GM12892 (cell line): ENCODE measurements around the gene KRTAP5-2.

ENCODE experiments used
- DNase-seq: peaks from one replicate; pipeline ENCODE4 v3.0.0; 2011; ENCODE audit not compliant: insufficient read length
- FAIRE-seq: peaks from 2 replicates; lab custom pipeline; 2011; peaks lifted over from hg19 to GRCh38; lab: Jason Lieb, UNC
- POLR2A ChIP-seq: IDR thresholded peaks from 2 replicates; pipeline ENCODE4 v1.6.1; 2011; ENCODE audit warnings: low read depth, low read length, control low read depth
- POLR2AphosphoS5 ChIP-seq: IDR thresholded peaks from 2 replicates; pipeline ENCODE4 v1.6.1; 2011; ENCODE audit warnings: low read depth, low read length, control low read depth
- TAF1 ChIP-seq: IDR thresholded peaks from 2 replicates; pipeline ENCODE4 v1.6.1; 2011; ENCODE audit warnings: low read depth, mild to moderate bottlenecking, control low read depth, low read length, borderline replicate concordance

KRTAP5-2 gene

DNA sequence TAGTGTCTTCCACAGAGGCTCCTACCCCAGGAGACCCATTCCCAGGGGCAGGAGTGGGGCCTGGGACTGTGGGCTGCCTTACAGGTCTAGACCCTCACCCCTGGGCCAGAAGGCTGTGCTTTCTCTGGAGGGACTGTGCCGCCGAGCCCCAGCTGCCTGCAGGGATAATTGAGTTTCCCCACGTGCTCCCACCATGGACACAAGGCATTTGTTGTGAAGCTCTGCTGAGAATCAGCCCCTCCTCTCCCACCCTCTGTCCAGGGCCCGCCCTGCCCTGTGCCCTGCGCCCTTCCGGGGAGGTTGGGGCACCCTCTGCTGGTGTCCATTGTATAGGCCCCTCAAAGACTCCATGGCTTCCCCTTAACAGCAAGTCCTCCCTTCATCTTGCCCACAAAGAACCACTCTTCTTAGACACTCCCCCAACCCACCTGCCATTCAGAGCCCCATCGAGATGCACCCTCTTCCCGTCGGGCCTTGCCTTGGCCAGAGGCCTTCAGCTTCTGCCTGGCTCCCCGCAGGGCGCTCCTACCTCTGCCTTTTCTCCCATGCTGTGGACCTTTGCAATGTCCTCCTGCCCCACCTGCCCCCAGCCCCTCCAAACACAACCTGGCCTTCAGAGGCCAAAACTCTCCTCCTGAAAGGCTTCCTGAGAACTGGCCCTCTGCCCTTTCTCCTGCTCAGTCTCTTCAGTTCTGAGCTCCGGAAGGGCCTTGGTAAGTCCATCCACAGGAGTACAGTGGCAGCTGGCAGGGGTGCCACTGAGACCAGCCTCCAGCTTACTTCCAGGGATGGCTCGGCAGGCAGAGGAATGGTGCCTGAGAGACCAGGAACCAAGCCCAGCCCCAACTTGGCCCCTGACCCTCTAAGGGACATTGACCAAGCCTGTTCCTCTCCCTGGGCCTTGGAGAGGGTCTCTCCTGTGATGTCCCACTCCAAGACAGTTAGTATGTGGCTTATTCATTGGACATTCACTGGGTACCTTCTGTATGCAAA is 48.5 kb downstream of the KRTAP5-2 start:
- TF ChIP-seq POLR2AphosphoS5 (no peak), TAF1 (no peak), POLR2A (no peak)
- DNase-seq (no peak), FAIRE-seq (no peak)

DNA sequence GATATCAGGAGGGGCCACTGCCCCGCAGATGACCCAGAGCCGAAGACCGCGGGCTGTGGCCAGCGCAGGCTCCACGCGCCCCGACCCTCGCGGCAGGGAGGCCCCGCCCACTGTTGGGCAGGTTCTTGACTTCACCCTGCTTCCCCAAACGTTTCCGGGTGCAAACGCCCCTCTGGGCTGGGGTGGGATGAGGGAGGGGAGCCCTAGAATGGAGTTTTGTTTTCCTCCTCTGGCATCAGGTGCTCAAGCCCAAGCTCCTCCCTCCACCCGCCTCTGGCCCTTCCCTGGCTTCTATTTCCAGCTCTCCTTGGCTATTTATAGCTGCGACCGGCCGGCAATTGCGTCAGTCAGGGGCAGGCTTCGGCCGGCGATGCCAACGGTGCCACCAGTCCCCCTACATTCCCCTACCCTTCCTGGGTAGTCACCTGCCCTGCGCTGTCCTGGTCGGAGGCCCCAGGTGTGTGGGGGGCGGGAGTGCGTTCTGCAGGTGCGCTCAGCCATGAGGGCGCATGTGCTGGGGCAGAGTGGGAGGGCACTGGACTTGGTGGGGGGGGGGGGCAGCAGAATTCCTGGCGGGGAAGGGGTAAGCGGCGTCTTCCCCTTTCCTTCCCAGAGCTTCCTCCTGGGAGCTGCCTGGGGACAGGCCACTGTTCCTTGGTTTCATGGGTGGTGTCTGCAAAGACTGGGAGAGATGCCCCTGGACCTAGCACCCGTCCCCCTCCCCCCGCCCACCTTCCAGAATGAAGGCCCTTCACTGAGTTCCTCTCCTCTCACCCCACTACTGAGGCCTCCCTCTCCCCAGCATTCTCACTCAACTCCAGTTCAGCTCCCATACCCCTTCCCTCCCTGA is 49.6 kb downstream of the KRTAP5-2 start:
- FAIRE-seq, result no peak
- TF ChIP-seq POLR2A (no peak), POLR2AphosphoS5 (no peak), TAF1 (no peak)
- no peak for DNase-seq

DNA sequence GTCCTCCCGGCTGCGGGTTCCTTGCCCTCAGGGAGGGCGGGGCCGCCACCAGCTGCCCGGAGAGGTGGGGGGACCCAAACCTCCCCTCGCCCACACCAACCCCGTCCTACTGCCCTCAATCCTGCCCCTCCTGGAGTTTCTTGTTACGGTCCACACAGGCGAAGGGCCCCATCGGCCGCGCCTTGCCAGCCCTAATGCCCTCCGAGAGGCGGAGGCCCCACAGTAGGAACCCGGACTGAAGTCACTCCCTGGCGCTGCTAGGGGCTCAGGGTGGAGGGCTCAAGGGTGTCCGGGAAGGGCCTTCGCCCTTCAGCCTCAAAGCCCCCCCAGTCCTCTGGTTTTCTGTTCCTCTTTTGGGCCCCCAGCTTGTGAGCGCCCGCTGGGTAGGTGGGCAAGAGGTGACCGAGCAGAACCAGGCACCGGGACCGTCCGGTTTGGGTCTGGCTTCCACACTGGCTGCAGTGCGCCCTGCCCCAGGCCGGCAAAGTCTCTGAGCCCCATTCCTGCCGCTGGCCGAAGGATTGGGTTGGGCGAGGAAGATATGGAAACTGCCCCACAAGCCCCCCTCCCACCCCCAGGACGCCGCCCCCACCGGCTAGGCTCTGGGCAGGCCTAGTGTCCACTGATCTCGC is 50.5 kb downstream of the KRTAP5-2 start:
- FAIRE-seq, result no peak
- DNase-seq, result no peak
- no peak for TF ChIP-seq TAF1
- no peak for TF ChIP-seq POLR2AphosphoS5
- no peak for TF ChIP-seq POLR2A
